ENCODE measurements around the gene RALBP1.
"Not testable (repeated sequence)": the region's sequence is repeated elsewhere in the genome, so short reads cannot be mapped to it uniquely, and the experiment has no call there.

The RALBP1 gene

DNA sequence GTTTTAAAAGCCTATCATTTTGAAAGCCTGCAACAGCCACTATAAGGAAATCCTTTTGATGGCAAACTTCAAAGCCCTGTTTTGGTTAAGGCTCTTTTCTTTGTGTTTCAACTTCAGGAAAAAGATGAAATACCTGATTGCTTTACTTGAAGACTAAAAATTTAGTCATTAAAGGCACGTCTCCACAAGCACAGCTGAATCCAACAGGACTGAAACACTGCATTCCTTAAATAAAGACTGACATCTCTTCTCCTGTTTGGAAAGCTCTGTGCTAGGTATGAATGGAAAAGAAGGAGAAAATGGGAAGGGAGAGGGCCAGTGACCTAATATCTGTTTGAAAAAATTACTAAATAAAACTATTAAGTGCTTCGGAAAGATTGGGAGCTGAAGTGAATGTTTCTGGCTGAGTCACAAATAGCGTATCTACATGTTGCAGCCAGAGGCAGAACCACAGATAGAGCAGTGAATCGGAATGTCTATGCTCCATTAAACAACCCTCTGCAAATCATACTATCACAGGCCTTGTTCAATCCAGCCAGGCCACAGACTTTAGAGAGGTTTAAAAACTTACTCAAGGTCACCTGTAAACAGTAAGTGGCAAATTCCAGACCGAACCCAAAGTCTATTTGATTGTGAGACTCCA lies 21.1 kb upstream of the RALBP1 start:
- no peak for DNase-seq (ENCODE audit: low spot score)

DNA sequence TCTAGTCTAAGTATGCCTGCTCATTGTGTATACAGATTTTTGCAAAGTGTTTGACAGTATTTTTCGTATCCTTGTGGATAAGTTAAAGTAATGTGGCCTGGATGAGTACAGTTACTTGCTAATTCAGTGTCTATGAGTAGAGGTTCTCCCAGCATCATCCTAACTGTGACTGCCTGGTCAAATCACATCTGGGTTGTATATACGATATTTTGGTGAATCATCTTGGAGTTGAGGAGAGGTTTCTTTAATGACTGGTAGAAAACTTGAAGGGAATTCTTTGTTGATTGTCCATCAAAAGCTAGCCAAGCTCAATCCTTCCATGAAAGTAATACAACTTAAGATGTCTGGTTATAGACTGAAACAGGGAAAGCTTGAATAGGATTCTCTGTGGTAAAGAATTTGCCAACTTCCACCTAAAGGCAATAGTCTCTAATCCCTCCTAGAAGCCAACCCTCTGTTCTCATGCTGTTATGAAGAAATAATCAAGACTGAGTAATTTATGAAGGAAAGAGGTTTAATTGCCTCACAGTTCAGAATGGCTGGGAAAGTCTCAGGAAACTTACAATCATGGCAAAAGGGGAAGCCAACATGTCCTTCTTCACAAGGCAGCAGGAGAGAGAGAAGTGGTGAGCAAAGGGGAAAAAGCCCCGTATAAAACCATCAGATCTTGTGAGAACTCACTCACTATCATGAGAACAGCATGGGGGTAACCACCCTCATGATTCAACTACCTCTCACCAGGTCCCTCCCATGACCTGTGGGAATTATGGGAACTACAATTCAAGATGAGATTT lies 19.4 kb upstream of the RALBP1 start:
- no peak for DNase-seq (ENCODE audit: low spot score)

DNA sequence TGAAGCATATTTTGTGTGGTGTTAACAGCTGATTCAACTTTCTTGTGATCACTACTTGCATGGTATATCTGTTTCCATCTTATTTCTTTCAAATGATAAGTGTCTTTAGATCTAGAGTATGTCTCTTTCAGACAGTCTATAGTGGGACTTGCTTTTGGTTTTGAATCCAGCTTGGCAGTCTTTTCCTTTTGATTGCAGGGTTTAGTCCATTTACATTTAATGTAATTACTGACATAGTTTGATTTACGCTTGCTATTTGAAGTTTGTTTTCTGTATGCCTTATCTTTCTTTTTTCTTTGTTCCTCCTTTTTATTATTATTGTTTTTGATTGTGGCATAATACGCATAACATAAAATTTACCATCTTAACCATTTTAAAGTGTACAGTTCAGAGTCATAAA lies 9.2 kb upstream of the RALBP1 start:
- no peak for DNase-seq (ENCODE audit: low spot score)

DNA sequence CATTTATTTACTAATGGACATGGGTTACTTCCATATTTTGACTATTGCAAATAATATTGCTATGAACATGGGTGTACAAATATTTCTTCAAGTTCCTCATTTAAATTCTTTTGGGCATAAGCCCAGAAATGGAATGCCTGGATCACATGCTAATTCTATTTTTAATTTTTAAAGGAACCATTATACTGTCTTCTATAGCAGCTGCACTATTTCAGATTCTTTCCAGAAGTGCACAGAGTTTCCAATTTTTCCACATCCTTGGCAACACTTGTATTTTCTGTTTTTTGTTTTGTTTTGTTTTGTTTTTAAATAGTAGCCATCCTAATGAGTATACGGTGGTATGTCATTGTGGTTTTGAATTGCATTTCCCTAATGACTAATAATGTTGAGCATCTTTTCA lies 8.5 kb upstream of the RALBP1 start:
- no peak for DNase-seq (ENCODE audit: low spot score)

DNA sequence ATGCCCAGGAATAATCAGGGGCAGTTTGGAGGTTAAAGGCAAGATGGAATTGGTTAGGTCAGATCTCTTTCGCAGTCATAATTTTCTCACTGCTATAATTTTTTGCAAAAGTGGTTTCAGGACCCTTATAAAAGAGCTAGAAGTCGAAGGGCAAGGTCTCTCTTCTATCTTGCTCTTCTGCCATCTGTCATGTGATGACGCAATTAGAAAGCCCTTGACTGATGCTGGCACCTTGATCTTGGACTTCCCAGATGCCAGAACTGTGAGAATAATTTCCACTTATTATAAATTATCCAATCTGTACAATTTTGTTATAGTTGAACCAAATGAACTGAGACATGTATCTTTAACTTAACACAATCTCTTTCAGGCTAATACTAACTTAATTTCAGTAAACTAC lies 6.3 kb upstream of the RALBP1 start:
- DNase-seq (ENCODE audit: low spot score) = no peak

DNA sequence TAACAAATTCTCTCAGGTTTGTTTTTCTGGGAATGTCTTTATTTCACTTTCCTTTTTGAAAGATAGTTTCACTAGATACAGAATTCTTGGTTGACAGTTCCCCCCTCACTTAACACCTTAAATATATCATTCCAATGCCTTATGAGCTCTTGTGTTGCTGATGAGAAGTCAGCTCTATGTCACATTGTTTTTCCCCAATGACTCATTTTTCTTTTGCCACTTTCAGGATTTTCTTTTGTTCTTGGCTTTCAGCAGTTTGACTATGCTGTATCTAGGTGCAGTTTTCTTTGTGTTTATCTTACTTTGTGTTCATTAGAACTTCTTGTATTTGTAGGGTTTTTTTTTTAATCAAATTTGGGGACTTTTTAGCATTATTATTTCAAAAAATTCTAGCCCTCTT lies 5.6 kb upstream of the RALBP1 start:
- DNase-seq (ENCODE audit: low spot score) = no peak

DNA sequence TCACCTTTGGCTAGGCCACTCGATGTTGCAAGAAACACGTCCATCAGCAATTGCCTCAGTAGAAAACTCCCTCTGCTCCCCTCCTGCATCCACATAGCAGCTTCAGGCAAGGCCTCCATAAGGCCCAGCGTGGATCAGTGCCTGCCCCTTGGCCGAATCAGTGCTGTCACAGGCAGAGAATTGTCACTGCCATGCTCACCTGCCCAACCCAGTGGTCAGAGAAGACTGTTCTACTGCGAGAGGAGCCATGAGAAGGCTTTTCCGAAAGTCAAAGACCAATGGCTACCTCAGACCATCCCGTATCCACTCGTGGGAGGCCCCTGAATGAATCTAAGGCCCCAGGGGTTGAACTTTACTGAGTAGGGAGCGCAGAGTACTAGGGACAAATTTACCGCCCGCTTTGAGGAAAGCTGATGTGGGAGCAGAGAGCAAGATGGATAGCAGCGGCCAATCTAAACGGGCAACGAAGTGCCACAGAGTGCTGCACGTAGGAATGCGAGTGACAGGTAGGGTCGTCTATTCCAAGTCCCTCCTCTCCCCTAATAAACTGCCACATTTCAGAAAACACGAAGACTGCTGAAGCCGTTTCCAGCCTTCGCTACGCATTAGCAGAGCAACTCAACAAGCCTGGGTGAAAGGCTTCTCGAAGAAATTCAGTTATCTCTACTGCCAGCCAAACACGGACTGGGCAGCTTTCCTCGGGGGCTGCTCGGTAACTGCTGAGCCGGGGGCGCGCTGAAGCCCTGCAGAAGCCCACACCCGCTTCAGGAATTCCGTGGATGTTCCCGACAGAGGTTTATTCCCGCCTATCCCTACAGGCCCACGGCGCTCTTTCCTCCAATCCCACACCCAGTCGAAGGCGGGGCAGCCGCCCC lies 968 bp upstream of the RALBP1 start:
- DNase-seq (ENCODE audit: low spot score) = peak; percentile 4

DNA sequence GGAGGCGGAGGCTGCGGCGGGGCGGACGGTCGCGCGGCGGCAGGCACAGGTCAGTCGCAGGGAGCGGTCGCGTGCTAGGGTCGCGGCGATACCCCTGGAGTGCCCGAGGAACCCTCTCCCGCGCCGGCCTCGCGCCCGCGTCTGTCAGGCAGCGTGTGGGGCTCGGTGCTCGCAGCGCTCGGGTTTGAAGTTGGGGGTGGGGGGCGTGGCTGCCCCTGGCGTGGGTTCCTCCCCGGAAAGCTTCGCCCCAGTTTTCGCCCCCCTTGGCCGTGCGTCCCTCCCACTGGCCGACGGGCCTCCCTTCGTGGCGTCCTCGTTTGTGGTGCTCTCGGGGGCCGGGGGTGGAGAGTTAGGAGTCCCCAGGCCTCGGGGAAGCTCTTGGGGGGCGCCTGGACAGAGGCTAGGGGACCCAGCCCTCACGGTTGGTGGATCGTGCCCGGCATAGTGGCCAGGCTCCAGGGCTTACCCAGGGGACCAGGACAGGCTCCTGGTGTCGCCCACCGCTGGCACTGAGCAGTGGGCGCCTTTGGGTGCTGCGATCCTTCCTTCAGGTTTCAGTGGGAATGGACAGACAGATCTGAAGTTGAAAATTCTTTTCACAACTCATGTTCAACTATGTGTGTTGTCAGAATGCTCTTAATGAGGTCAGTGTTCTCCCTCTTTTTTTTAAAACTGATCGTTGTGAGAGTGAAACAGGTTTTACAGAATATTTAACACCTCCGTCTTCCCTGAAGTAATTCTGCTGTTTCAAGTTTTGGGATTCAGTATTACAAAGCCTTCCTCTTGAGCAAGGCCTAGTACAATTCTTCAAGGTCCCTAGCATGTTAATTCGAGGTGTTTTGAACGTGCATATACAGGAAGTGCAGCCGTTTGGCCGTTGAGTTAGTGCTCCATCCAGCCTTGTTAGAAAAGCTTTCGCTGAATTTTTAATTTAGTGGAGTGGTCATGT lies 604 bp downstream of the RALBP1 start:
- peak; percentile 62 for DNase-seq (ENCODE audit: low spot score)

DNA sequence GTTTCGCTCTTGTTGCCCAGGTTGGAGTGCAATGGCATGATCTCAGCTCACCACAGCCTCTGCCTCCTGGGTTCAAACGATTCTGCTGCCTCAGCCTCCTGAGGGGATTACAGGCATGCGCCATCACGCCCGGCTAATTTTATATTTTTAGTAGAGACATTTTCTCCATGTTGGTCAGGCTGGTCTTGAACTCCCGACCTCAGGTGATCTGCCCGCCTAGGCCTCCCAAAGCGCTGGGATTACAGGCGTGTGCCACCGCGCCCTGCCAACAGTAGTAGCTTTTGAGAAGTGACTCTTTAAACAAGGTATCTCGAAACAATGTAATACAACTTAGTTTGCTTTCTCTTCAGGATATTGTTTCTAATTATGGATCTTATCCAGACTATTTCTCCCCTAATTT lies 1.6 kb downstream of the RALBP1 start:
- DNase-seq (ENCODE audit: low spot score) = not testable (repeated sequence)

DNA sequence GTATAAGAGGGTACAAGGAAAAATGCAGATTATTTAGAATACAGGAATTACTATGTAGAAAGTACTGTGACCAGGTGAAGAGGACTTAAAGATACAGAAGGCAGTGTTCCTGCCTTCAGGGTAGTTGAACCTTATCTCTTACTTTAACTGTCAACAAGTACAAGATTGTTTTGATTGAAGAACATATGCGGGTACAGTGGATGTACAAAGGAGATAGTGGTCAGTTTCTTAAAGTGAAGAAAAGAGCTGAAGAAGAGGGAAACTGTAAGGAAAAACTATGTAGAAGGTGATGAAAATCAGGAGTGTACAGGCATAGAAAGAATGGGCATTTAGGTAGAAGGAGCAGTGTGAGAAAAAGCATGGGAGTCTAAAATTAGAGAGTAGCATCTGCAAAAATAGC lies 2.2 kb downstream of the RALBP1 start:
- DNase-seq (ENCODE audit: low spot score) = no peak

DNA sequence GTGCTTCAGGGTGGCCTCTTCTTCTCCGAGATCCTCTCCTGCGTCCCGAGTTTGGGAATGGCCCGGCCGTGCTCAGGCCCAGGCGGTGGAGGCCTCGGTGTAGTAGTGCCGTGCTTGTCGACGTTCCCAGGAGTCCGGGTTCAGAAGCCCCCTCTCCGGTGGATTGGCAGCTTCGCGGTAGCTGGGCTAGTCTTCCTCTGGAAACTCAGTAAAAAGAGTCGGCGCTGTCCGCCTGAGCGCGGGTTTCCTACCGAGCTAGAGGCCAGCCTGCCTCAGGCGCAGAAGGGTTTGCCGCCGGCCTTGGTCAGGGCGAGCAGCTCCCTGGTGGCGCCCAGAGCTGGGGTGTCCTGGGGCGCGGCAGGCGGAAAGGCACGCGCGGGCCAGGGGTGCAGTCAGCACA lies 3.2 kb downstream of the RALBP1 start:
- DNase-seq (ENCODE audit: low spot score) = no peak

DNA sequence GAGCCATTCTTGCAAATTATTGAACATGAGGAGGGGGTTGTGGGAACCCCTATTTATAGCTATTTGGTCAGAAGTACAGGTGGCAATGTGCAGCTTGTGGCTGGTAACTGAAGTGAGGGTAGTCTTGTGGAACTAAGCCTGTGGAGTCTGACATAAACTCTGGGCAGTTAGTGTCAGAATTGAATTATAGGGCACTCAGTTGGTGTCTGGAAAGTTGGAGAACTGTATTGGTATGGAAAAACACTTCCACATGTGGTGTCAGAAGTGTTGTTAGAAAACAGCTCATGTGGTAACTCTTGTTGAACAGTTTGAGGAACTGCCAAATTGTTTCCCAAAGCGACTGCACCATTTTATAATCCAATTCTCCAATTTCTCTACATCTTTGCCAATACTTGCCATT lies 7.5 kb downstream of the RALBP1 start:
- no peak for DNase-seq (ENCODE audit: low spot score)

DNA sequence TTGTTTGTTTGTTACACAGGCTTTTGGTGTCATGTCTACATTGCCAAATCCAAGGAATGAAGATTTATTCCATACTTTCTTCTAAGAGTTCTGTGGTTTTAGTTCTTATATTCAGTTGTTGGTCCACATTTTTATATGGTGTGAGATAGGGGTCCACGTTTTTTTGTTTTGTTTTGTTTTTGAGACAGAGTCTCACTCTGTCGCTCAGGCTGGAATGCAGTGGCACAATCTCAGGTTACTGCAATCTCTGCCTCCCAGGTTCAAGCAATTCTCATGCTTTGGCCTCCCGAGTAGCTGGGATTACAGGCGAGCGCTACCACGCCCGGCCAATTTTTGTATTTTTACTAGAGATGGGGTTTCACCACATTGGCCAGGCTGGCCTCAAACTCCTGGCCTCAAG lies 8.2 kb downstream of the RALBP1 start:
- DNase-seq (ENCODE audit: low spot score) = no peak

DNA sequence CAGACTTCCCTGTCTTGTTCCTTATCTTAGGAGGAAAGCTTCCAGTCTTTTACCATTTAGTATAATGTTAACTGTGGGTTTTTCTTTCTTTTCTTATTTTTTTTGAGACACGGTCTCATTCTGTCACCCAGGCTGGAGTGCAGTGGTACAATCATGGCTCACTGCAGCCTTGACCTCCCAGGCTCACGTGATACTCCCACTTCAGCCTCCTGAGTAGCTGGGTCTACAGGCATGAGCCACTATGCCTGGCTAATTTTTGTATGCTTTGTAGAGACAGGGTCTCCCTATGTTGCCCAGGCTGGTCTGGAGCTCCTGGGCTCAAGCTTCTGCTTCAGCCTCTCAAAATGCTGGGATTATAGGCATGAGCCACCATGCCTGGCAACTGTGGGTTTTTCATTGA lies 9.5 kb downstream of the RALBP1 start:
- DNase-seq (ENCODE audit: low spot score) = not testable (repeated sequence)

DNA sequence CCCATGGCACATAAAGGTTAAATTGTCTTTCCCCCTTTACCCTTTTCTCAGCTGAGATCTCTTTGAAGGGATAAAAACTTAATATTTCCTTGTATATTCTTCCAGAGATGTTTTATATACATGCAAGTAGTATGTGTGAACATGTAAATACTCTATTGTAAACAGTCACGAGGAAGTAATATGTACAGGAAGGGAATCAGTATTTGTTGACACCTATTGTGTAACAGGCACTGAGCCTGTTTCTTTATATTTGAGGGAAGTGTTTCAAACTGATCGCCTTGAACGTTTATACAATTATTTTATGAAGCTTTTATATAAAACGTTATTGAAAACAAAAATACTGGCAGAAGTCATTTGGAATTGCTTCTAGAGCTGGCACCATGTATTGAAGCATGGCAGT lies 13.2 kb downstream of the RALBP1 start:
- no peak for DNase-seq (ENCODE audit: low spot score)

DNA sequence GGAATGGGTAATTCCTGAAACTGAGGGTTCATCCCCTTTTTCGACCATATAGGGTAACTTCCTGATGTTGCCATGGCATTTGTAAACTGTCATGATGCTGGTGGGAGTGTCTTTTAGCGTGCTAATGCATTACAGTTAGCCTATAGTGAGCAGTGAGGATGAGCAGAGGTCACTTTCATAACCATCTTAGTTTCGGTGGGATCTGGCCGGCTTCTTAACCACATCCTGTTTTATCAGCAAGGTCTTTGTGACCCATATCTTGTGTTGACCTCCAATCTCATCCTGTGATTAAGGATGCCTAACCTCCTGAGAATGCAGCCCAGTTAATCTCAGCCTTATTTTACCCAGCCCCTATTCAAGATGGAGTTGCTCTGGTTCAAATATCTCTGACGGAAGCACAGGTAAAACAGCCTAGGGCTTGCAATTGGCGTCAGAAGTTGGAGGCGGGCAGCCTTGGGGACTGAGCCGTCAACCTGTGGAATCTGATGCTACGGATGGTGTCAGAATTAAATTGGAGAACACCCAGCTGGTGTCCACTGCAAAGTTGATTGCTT lies 19.5 kb downstream of the RALBP1 start:
- DNase-seq (ENCODE audit: low spot score) = no peak

DNA sequence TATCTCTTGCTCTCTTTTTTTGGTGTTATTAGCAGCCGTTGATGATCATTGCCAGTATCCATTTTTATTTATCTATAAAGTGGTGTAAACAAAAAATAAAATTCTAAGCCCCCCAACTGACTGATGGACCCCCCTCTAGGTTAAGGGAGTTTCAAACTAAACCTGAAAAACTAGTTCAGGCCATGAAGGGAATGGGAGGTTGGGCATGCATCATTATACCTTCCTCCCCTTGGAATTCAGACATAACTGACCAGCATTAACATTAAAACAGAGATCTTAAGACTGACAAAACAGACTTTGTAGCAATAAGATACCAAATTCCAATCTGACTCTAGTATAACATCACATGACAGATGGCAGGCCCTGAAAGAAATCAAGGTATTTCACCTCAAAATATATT lies 20.2 kb downstream of the RALBP1 start:
- DNase-seq (ENCODE audit: low spot score) = no peak

DNA sequence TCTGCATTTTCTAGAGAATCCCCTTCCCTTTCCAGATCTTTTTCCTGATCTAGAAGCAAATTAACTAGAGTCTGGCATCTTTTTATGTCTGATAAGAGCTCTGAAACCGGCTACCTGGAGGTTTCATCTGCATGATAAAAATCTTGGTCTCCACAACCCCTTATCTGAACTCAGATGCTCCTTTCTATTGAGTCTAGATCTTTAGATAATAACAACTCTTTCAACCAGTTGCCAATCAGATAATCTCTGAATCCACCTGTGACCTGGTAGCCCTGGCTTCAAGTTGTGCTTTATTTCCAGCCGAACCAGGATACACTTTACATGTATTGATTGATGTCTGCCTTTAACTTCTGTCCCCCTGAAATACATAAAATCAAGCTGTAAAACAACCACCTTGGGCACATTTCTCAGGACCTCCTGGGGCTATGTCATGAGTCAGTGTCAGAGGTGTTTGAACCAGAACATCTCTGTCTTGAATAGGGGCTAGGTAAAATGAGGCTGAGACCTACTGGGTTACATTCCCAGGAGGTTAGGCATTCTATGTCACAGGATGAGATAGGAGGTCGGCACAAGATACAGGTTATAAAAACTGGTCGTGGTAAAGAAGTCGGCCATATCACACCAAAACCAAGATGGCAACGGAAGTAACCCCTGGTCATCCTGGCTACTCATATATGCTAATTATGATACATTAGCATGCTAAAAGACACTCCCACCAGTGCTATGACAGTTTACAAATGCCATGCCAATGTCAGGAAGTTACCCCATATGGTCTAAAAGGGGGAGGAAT lies 20.8 kb downstream of the RALBP1 start:
- no peak for DNase-seq (ENCODE audit: low spot score)

DNA sequence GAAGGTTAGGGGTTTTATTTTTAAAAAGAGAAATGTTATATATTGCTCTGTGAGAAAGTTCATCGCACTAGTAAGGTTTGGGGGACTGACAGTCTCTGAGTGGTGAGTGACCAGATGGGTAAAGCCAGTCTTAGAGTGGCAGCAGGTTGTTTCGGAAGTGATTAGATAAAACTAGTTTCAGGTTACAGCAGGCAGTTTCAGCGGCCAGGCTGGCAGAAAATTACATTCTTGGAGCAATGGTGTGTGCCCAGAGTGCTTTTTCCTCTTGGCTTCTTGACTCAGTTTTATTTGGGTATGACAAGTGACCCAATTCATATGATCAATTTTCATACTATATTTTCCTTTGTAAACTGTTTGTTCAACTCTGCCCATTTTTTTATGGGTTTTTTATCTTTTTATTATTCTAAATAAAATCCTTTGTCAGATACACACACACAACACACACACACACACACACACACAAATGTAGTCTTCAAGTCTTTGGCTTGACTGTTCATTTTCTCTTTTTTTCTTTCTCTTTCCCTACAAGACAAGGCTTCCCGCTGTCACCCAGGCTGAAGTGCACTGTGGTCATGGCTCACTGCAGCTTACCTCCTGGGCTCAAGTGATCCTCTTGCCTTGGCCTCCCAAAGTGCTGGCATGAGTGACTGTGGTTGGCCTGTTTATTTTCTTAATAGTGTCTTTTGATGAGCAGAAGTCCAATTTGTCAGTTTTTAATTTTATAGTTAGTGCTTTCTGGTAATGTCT lies 30.9 kb downstream of the RALBP1 start:
- no peak for DNase-seq (ENCODE audit: low spot score)

DNA sequence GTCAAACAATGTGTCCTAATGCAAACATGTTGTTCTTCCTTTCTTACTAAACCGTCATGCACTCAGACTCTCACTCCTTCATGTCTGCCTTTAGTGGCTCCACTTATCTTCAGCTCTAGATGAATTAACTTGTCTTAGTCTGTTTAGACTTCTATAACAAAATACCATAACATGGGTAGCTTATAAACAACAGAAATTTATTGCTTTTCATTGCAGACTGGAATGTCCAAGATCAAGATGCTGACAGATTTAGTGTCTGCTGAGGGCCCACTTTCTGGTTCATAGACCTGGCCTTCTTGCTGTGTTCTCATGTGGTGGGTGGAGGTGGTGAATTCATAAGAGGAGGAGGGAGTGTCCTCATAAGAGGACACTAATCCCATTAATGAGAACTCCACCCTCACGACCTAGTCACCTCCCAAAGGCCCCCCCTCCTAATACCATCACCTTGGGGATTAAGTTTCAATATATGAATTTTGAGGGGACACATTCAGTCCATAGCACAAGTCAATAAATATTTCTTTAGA lies 32.3 kb downstream of the RALBP1 start:
- DNase-seq (ENCODE audit: low spot score) = no peak
